Measurements from ENCODE around the gene UNC119.
"Not testable (repeated sequence)": the region's sequence is repeated elsewhere in the genome, so short reads cannot be mapped to it uniquely, and the experiment has no call there.

Gene UNC119

DNA sequence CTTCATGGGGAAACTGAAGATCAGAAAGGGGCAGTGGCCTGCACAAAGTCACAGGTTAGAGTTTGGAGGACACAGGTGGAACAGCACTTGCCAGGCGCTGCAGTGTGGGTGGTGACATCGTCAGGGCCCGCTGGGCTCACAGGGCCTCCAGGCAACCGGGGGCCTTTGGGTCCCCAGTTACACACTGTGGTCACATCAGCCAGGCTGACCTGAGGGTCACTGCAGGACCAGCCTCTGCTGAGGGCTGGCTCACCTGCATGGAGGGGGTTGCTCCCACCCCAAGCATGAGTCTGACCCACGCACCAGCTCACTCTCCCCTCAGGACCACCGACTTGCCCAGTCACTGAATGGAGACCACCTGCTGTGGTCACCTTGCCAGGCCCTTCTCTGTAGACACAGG lies 29.2 kb downstream of the UNC119 start:
- no peak for DNase-seq (ENCODE audit: low read depth in 3 of 3, low spot score in 1 of 3)

- not testable (repeated sequence) for DNase-seq (ENCODE audit: low read depth in 3 of 3, low spot score in 1 of 3)
These were observed 30.1 kb downstream of the UNC119 start for GRCh38 chr17:28522281-28522680.

DNA sequence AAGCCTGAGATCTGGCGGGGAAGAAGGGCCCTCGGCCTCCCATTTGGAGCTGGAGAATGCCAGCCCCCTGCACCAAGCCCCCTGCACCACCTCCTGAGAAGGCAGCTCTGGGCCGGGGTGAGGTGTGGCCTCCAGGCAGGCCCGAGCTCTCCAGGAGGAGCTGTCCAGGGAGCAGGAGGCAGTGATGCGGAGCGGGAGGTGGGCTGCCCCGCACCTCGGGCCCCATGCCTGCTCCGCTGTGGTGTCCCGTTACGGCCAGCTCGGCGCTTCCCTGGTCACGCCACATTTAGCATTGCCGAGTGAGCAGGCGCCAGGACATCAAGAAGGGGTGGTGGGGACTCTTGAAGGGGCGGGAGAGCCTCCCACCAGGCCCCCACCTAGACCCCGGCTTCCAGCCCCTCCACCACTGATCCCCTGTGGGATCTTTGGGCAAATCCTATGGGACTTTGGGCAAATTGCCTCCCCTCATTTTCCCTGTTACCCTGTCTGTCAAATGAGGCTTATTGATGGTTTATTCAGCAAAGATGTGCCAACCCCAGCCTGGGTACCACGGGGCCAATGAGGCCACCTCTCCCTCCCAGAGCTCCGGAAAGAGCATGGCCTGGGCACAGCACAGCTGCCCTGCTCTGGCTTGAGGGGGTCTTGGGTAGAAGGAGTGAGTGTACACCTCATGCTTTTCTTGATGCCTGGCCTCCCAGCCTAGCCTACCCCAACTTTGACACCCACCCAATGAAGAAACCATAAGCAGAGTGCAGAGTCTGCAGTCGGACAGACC lies 30.9 kb downstream of the UNC119 start:
- no peak for DNase-seq (ENCODE audit: low read depth in 3 of 3, low spot score in 1 of 3)

DNA sequence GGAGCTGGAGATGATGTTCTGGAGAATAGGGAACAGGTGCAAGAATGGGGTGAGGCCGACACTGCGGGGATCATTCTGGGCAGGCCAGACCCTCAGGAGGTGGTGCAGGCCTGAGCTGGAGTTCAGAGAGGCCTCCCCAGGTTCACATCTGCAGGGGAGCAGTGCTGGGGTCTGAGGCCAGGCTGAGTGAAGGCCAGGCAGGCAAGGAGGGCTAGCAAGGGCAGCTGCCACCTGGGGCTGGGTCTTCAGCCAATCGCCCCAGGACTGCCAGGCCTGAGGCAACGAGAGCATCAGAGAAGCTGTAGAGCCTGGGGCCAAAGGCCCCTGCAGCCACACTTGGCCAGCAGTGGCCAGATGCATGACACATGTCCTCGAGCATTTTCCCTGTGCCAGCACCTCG lies 31.7 kb downstream of the UNC119 start:
- DNase-seq (ENCODE audit: low read depth in 3 of 3, low spot score in 1 of 3), result no peak

DNA sequence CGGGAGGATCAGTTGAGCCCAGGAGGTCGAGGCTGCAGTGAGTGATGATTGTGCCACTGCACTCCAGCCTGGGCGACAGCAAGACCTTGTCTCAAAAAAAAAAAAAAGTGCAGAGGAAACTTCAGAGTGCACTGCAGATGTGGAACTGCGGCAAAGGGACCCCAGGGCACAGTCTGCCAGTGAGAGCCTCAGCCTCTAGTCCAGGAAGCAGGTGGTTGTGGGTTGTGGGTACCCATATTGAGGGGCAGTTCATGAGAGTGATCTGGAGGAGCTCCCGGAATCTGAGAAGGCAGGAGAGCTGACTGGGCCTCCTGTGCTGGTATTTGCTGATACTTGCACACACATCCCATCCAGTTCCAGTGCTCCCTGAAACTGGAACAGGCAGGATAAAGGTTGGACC lies 33.2 kb downstream of the UNC119 start:
- DNase-seq (ENCODE audit: low read depth in 3 of 3, low spot score in 1 of 3), result no peak

DNA sequence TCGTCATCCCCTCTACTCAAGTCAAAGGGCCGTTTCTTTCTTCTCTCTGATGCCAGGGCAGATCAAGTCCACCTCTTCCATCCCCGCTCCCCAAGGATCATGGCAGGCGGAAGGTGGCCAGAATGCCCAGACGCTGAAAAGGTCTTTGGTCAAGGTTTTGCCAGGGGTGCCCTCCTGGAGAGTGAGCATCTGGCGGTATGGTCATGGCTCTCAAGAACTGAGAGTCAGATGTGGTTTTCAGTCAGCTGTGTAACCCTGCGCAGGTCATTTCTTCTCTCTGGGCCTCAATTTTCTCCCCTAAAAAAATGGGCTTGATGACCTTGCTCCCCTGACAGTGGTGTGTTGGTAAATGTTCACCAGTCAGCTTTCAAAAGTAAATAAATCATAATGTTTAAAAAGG lies 33.8 kb downstream of the UNC119 start:
- no peak for DNase-seq (ENCODE audit: low read depth in 3 of 3, low spot score in 1 of 3)

GRCh38 chr17:28518132-28518531 lies 34.3 kb downstream of the UNC119 start:
- no peak for DNase-seq (ENCODE audit: low read depth in 3 of 3, low spot score in 1 of 3)

GRCh38 chr17:28515518-28515917 lies 36.9 kb downstream of the UNC119 start:
- DNase-seq (ENCODE audit: low read depth in 3 of 3, low spot score in 1 of 3), result no peak

DNA sequence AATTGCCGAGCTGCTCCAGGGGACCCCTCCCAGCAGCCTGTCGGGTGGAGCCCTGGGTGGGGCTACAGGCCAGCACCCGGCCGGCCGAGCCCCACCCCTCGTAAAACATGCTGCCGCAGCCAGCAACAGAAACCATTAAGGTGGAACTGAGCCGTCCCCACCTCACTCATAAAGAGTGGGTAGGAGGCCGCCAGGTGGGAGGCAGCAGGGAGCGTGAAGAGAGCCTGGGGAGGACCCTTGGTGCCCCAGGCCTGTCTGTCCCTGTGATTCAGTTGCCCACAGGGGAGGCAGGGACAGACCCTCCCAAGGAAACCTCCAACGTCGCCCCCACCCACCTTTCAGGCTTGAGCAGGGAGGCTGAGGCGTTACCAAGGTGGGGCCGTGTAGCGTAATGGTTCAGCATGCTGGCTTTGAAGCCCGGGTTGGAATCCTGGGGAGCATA lies 37.8 kb downstream of the UNC119 start:
- DNase-seq (ENCODE audit: low read depth in 3 of 3, low spot score in 1 of 3), result no peak

DNA sequence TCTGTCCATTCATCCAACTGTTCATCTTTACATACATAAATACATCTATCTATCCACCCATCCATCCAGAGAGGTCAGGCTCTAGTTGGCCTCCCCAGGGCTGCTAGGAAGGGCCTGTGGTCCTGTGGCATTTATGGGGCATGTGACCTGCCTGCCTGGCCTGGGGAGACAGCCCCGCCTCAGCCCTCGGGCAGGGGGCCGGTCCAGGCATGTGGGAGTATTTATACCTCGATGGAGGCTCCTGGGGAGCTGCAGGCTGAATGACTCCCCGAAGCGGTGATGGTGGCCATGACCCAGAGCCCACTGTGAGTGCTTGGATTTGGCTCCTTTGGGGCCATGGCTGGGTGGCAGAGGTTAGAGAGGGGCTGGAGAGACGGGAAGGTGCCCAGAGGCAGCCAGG lies 38.9 kb downstream of the UNC119 start:
- no peak for DNase-seq (ENCODE audit: low read depth in 3 of 3, low spot score in 1 of 3)

GRCh38 chr17:28511858-28512461 lies 40.5 kb downstream of the UNC119 start:
- no peak for DNase-seq (ENCODE audit: low read depth in 3 of 3, low spot score in 1 of 3)

- no peak for DNase-seq (ENCODE audit: low read depth in 3 of 3, low spot score in 1 of 3)
These were observed 42.6 kb downstream of the UNC119 start for GRCh38 chr17:28509789-28510188.

- no peak for DNase-seq (ENCODE audit: low read depth in 3 of 3, low spot score in 1 of 3)
These were observed 44.2 kb downstream of the UNC119 start for GRCh38 chr17:28508211-28508724.

GRCh38 chr17:28507567-28508203 lies 44.7 kb downstream of the UNC119 start:
- DNase-seq (ENCODE audit: low read depth in 3 of 3, low spot score in 1 of 3), result no peak

DNA sequence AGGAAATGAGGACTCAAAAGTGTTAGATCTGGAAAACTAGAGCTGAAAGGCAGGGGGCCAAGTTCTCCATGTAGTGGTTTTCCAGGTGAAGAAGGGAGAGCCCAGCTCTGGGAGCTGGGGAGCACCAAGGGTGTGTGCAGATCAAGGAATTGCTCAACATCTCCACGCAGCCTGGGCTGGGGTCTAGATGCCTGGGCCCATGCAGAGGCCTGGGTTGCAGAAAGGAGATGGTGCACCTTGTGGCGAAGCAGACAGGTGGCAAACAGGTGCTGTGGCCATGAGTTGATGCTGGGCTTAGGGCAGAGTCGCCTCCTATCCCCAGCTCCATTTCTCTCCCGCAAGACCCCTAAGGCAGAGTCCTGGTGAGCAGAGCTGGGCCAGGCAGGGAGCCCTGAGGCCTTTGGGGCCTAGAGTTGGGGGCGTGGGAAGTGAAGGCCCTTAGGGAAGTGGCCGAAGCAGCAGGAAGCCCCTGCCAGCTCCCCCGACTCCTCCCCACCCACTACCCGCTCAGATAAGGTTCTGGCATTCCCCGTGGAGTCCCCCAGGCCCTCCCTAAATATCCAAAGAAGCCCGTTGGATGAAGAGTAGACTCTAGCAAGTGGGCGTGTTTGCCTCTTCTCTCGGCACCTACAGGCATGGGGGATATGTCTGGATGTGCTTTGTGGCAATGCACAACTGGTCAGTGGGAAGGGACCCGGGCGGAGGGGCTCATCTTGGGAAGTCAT lies 45.5 kb downstream of the UNC119 start:
- DNase-seq (ENCODE audit: low read depth in 3 of 3, low spot score in 1 of 3), result no peak

DNA sequence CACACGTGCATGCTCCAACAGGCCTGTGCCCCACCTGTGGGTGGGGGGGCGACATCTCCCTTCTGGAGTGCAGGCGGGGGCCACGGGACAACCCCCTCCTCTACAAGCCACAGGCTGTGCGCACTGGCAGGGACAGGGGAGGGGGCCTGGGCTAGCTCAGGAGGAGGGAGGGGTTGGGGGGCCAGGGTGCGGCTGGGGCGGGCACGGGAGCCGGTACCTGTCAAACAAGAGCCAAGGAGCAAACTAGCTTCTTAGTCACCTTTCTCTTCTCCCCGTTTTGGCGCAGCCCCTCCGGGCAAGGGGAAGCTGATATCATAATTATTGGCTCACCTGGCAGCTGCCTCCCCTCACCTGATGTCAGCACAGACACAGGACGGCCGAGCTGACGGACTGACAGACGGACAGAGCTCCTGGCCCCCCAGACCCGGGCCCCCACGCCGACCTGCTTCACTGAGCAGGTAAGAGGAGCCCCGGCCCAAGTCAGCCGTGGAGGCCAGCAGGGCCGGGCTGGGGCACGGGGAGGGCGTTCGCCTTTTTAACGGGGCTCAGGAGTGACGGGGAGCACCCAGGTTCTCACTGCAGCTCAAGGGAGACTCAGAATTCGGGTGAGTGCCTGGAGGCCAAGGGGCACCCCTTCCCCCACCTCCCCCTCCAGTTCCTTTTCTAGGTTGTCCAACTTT lies 46.3 kb downstream of the UNC119 start, which contains the start of gene FOXN1:
TSS of gene FOXN1 (plus strand) at position 363 of the 680 bp plus-strand sequence. CDS start 17,622 bp downstream, outside the sequence.
- no peak for DNase-seq (ENCODE audit: low read depth in 3 of 3, low spot score in 1 of 3)

GRCh38 chr17:28503420-28503819 lies 49.0 kb downstream of the UNC119 start:
- DNase-seq (ENCODE audit: low read depth in 3 of 3, low spot score in 1 of 3), result no peak

DNA sequence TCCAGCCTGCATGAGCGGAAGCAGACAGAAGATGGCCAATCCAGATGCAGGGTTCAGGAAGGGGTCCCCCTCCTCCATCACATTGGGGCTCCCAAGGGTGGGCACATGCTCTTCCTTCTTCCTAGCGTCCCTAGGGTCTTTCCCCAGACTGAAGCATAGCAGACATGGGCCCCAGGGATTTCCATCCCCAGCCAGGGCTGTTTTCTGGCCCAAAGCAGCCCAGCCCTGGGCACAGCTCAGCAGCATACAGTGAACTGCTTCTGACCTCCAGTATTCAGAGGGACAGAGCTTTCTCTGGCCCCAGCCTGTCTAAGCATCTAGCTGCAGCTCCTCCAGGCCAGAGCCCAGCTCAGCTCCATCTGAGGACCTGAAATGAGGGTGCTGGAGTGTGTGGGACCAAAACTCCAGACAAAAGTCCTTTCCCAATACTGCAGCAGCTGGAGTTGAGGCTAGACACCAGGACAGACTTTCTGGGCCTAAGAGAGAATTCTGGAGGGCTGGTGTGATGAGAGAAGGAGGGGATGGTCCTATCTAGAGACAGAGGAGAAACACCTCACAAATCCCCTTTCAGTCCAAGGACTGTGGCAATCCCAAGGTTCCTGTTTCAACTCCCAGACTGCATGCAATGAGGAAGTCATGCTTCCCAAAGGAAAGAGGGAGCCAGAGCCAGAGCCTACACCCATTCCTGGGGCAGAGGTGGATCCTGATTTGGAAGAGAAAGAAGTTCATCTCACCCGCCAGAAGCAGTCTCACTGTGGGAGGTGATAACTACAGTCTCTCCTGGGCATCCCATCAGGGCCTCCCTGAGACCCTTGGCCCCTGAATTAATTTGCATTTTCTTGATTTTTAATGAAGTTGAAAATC lies 50.8 kb downstream of the UNC119 start:
- DNase-seq (ENCODE audit: low read depth in 3 of 3, low spot score in 1 of 3), result no peak

- no peak for DNase-seq (ENCODE audit: low read depth in 3 of 3, low spot score in 1 of 3)
These were observed 51.6 kb downstream of the UNC119 start for GRCh38 chr17:28500712-28501379.

All from stimulated activated CD4-positive, alpha-beta T cell treated with anti-CD3 and anti-CD28 coated beads, TNF-alpha, amount 100 ng/mL, for 1 hour (primary cell).